ENCODE results near the gene ACKR1. TPM values are rescaled to one million over a fixed set of nuclear protein-coding genes. Genes with fewer than 3 reads are reported as not detected.

Gene ACKR1
- total and polyA plus RNA-seq, 2 of the 13 experiments (the other 11 are each of a cell fraction or from before 2014, with no cell fraction given) = not detected

- TF ChIP-seq ZHX1 (CRISPR knock-in tag; IDR thresholded peaks at IDR 0.05; ENCODE audit: low read depth) (no peak), ZNF597 (CRISPR knock-in tag; IDR thresholded peaks at IDR 0.05) (no peak), ZNF772 (CRISPR knock-in tag; IDR thresholded peaks at IDR 0.05) (no peak), GTF2F1 (IDR thresholded peaks at IDR 0.05; ENCODE audit: low read length) (no peak)
Measured at GRCh38 chr1:159209061-159209460, 4.4 kb downstream of the ACKR1 start (continued).

DNA sequence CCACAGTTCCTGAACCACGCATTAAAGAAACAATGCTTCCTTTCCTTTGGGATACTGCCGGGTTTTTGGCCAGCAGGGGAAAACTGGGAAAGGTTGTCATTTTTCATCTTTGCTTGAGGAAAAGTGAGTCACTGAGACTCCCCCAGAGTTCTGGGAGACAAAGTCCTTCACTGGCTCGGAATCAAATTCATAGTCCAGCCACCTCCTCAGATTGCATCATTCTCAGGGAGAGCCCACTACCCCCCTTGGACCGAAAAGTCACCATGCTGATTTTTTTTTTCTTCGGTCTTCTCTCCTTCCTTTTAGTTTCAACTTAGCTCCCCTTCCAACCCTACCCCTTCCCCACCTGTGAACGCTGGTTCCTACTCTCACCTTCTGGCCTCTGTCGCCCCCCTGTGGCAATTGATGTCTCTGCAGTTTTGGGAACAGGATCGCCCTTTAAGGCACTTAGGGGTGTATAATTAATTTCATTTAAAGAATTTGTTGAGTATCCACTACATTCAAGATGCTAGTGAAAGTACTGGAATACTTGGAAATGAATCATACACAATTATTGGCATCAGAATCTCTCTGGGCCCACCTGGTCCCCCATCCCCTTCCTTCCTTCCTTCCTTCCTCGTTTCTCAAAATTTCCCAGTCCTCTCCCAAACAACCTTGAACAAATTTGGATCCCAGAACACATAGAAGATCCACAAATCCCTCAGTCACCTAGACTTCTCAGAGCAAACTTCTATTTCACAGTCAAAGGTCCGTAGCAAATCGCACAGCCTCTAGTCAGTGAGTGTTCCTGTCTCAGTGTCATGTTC is 6.9 kb downstream of the ACKR1 start:
- no peaks in the 10 kb centered on the region for H3K79me2 ChIP-seq (ENCODE audit: insufficient read depth, low read length)
- no peak overlapping the region for H2AFZ ChIP-seq (ENCODE audit: low read length)
- H3K4me2 ChIP-seq (ENCODE audit: low read depth, low read length) = no peak overlapping the region
- no peaks in the 10 kb centered on the region for H3K36me3 ChIP-seq (replicated peaks in 1 of 2; ENCODE audit: control insufficient read depth in 1 of 2, insufficient read depth in 2 of 2, low read length in 2 of 2)
- no peaks in the 10 kb centered on the region for H3K27me3 ChIP-seq (ENCODE audit: control insufficient read depth in 1 of 2, insufficient read depth in 2 of 2, low read length in 2 of 2)
- 30% methylated on average over 11 of the region's 11 CpGs for WGBS (ENCODE audit: low lambda C conversion rate)
- H3K4me3 ChIP-seq (replicated peaks in 1 of 3; ENCODE audit: insufficient read depth in 1 of 3, low read depth in 2 of 3, low read length in 3 of 3) = no peak overlapping the region
- peak; percentile 11 for DNase-seq (ENCODE audit: low spot score)
- ChIA-PET CTCF (ENCODE audit: low intra/inter-chr PET ratio, low total read pairs) (interaction anchor here (1.8 to 2.5 kb wide), 2 partner anchors 51 to 80 kb away, joined by 15 to 18 read pairs; no protein-coding TSS in a partner anchor), POLR2A (no interaction called here)
- H3K27ac ChIP-seq (ENCODE audit: extremely low read length, insufficient read depth, low read length) = no peak overlapping the region
- intact Hi-C loops (cut with micrococcal nuclease; ENCODE audit: unreplicated experiment) (loop anchor here (1.0 kb wide), 1 partner anchor 50 kb away; no protein-coding TSS in a partner anchor), in situ Hi-C loops (cut with HindIII; ENCODE audit: extremely low pct_ligation_motif_present, low pct_unique_long_range_greater_than_20kb) (no loop called here)
- H3K9ac ChIP-seq (ENCODE audit: insufficient read depth, low read depth, low read length) = no peak overlapping the region
- peak; percentile 49 for FAIRE-seq
- no TSS peak for BruUV-seq (replicated peaks)
- H4K20me1 ChIP-seq (ENCODE audit: insufficient read depth, low read length) = no peaks in the 10 kb centered on the region
- ATAC-seq = peak; percentile 68
- H3K4me1 ChIP-seq (ENCODE audit: insufficient read depth, low read length) = no peaks in the 10 kb centered on the region
- no peaks in the 10 kb centered on the region for H3K9me3 ChIP-seq (ENCODE audit: low read length)
- TF ChIP-seq SETDB1 (CRISPR knock-in tag; IDR thresholded peaks at IDR 0.05; ENCODE audit: borderline replicate concordance) = no peak
- no peak for TF ChIP-seq MATR3 (CRISPR knock-in tag; IDR thresholded peaks at IDR 0.05)
- TF ChIP-seq ELF4 (CRISPR knock-in tag; IDR thresholded peaks at IDR 0.05; ENCODE audit: borderline replicate concordance) = no peak
- TF ChIP-seq CTCF (CRISPR knock-in tag; IDR thresholded peaks at IDR 0.05) = peak; percentile 71
- TF ChIP-seq TAF1 (CRISPR knock-in tag; IDR thresholded peaks at IDR 0.05) = no peak
- no peak for TF ChIP-seq SNAPC5 (CRISPR knock-in tag; IDR thresholded peaks at IDR 0.05; ENCODE audit: borderline replicate concordance)
- no peak for TF ChIP-seq MEF2D (CRISPR knock-in tag; IDR thresholded peaks at IDR 0.05)
- TF ChIP-seq, protein P1, sequence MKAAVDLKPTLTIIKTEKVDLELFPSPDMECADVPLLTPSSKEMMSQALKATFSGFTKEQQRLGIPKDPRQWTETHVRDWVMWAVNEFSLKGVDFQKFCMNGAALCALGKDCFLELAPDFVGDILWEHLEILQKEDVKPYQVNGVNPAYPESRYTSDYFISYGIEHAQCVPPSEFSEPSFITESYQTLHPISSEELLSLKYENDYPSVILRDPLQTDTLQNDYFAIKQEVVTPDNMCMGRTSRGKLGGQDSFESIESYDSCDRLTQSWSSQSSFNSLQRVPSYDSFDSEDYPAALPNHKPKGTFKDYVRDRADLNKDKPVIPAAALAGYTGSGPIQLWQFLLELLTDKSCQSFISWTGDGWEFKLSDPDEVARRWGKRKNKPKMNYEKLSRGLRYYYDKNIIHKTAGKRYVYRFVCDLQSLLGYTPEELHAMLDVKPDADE (CRISPR knock-in tag; IDR thresholded peaks at IDR 0.05) = no peak
- no peak for TF ChIP-seq RFX5 (IDR thresholded peaks at IDR 0.05; ENCODE audit: low read depth, low read length)
- no peak for TF ChIP-seq CAMTA2 (CRISPR knock-in tag; IDR thresholded peaks at IDR 0.05; ENCODE audit: borderline replicate concordance)
- TF ChIP-seq GATA4 (IDR thresholded peaks at IDR 0.05; ENCODE audit: borderline replicate concordance, low read depth) = no peak
- peak; percentile 38; the same call in 1 of the 2 replicates for TF ChIP-seq SMC3 (IDR thresholded peaks at IDR 0.05; ENCODE audit: low read length)

Data from HepG2 (cell line).